Activated T-cell treated with anti-CD3 and anti-CD28 coated beads, Interleukin-2, amount 50 U/mL, for 24 hours (primary cell): ENCODE data around the gene ATP9A.

ENCODE experiments used
- DNase-seq: peaks from one replicate; pipeline ENCODE4 v3.0.0-alpha.2; 2020
- H3K27ac Mint-ChIP-seq: 2 replicates; pipeline ENCODE4 v1.8.0; 2020; ENCODE audit warnings: mild to moderate bottlenecking, mixed read lengths
- H3K27me3 Mint-ChIP-seq: 2 replicates; pipeline ENCODE4 v1.8.0; 2020; ENCODE audit warnings: mixed read lengths
- H3K36me3 Mint-ChIP-seq: 2 replicates; pipeline ENCODE4 v1.8.0; 2020; ENCODE audit warnings: low read depth, mixed read lengths
- H3K4me1 Mint-ChIP-seq: 2 replicates; pipeline ENCODE4 v1.8.0; 2020; ENCODE audit warnings: low read depth, mixed read lengths
- H3K4me3 Mint-ChIP-seq: 2 replicates; pipeline ENCODE4 v1.8.0; 2020; ENCODE audit warnings: mild to moderate bottlenecking, moderate library complexity, mixed read lengths
- H3K9me3 Mint-ChIP-seq: 2 replicates; pipeline ENCODE4 v1.8.0; 2020; ENCODE audit warnings: mixed read lengths

The ATP9A gene

DNA sequence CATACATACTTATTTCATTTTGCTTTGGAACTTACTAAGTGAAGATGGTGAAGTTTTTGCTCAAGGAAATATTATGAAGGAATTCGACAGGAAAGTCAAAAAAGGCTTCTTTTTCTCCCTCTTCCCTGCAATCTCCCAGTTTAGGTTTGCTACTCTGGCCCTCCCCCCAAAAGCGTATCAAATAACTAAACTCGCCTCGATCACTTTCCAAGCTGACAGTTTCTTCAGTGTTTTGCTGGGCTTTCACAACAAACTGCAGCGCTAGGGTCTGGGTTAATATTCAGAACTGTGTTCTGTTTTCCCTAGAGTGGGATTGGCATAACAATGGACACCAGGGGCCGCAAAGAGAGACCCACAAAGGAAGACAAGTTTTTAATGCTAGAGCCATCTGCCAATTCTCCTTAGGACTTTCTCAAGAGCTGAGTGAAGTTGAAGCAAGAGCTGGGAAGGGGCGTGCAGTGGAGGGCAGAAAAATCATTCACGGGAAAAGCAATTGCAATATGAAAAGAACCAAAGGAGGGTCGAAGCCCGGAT is 57.8 kb downstream of the ATP9A start:
- H3K9me3 Mint-ChIP-seq = no peaks in the 10 kb centered on the region
- no peak overlapping the region for H3K4me3 Mint-ChIP-seq
- DNase-seq = no peak
- peaks cover 7% of the 10 kb centered on the region for H3K4me1 Mint-ChIP-seq
- H3K27me3 Mint-ChIP-seq = peaks cover 34% of the 10 kb centered on the region
- no peak overlapping the region for H3K27ac Mint-ChIP-seq
- H3K36me3 Mint-ChIP-seq = no peaks in the 10 kb centered on the region

DNA sequence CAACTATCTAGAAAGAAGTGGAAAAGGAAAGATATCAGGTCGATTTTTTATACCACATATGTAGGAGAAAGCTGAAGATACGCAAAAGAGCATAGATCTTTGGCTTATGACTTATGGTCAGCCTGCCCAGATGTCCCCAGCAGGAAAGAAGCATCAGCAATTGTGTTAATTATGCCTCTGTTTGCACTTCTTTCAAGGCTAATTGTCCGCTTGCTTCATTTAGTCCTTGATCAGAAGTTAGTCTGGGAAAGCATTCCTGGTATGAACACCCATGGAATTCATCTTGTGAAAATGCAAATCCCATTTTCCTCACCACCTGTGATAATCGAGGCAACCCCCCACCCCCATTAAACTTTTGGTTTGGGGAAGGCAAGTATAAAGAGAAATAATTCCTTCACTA is 62.8 kb downstream of the ATP9A start:
- no peaks in the 10 kb centered on the region for H3K36me3 Mint-ChIP-seq
- peaks cover 15% of the 10 kb centered on the region for H3K27me3 Mint-ChIP-seq
- no peaks in the 10 kb centered on the region for H3K9me3 Mint-ChIP-seq
- no peak overlapping the region for H3K27ac Mint-ChIP-seq
- no peaks in the 10 kb centered on the region for H3K4me1 Mint-ChIP-seq
- no peak overlapping the region for H3K4me3 Mint-ChIP-seq
- DNase-seq = no peak

DNA sequence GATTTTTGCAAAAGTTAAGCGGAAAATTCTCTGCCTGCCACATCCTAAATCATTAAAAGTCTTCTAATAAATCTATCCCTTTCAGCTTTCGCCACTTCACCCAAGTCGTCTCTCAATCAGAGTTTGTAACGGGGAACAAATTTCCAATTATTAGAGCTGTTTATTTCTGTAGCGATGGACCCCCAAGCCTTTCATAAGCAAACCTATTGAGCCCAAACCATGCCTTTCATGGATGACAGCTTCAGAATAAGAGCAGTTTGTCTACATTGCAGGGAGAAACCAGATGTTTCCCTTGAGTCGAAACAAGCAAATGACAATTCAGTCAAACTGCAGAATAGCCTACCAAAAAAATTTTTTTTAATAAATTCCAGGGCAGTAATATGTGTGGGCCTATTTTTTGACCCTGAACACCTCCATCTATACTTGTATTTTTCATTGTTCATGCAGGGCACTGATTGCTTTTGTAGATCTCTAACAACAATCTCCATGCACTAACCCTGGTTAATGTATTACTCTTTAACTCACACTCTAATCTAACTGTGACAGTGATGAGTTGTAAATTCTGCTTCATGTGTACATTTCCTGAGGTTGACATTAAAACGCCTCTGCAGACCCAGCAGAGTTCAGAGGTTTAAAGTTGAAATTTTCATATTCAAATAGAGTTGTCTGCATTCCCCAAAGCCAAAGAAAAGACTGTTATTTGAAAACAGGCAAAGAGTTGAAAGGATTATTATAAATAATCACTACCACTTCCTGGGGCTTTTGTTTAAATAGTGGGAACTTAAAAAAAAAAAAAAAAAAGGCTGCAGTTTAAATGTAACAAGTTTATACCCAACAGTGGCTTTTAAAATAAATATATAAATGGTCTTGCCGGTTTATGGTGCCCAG is 64.5 kb downstream of the ATP9A start:
- no peak for DNase-seq
- no peaks in the 10 kb centered on the region for H3K36me3 Mint-ChIP-seq
- no peaks in the 10 kb centered on the region for H3K4me1 Mint-ChIP-seq
- no peaks in the 10 kb centered on the region for H3K9me3 Mint-ChIP-seq
- H3K27me3 Mint-ChIP-seq = peaks cover 21% of the 10 kb centered on the region
- H3K4me3 Mint-ChIP-seq = no peak overlapping the region
- no peak overlapping the region for H3K27ac Mint-ChIP-seq

DNA sequence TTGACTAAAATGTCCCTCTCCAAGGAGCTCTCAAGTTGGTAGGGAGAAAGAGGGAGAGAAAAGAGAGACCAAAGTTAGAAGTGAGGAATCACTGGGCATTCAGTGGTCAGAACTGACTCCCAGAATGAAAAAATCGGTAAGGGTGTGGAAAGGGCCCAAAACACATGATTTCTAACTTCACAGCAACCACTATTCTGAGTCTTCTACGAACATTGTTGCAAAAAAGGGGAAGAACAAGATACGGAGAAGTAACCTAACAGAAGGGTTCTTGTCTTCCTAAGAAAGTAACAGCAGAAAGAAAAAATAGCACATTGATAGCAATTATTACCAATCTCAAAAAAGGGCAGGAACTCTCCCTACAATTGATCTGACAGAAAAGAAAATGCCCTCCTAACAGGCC is 65.6 kb downstream of the ATP9A start:
- Mint-ChIP-seq H3K9me3 (no peaks in the 10 kb centered on the region), H3K27me3 (peaks cover 23% of the 10 kb centered on the region), H3K27ac (no peak overlapping the region), H3K36me3 (no peaks in the 10 kb centered on the region), H3K4me1 (no peaks in the 10 kb centered on the region), H3K4me3 (no peak overlapping the region)
- DNase-seq = no peak

DNA sequence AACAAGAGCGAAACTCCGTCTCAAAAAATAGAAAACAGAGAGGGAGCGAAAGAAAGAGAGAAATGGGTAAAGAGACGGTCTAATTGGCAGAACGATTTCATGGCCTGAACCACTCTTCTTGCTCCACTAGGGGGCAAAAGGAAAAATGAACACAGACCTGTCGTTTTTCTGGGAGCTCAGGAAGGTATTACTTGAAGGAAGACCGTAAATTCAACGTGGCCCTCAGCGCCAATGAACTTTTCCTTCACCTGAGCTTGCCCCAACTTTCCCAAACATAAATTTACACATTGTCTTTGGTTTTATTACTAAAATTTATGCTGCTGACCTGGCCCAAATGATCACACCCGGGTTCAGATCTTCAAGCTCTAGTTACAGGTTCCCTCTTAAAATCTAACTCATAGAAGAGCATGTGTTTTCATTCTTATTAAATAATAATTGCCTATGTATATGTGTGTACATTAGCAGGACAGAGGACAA is 67.3 kb downstream of the ATP9A start:
- no peak overlapping the region for H3K27ac Mint-ChIP-seq
- H3K4me1 Mint-ChIP-seq = peaks cover 7% of the 10 kb centered on the region
- no peak overlapping the region for H3K4me3 Mint-ChIP-seq
- H3K9me3 Mint-ChIP-seq = no peaks in the 10 kb centered on the region
- H3K27me3 Mint-ChIP-seq = peaks cover 23% of the 10 kb centered on the region
- no peaks in the 10 kb centered on the region for H3K36me3 Mint-ChIP-seq
- DNase-seq = no peak

DNA sequence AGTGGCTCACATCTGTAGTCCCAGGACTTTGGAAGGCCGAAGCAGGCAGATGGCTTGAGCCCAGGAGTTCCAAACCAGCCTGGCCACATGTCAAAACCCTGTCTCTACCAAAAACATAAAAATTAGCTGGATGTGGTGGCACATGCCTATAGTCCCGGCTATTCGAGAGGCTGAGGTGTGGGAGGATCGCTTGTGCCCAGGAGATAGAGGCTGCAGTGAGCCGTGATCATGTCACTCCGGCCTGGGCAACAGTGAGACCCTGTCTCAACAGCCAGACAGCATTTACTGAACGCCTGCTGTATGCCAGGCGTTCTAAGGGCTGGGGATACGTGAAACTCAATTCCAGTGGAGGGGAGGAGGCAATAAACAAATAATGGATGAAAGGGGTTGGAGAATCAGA is 69.9 kb downstream of the ATP9A start:
- Mint-ChIP-seq H3K4me3 (no peak overlapping the region), H3K4me1 (peaks cover 13% of the 10 kb centered on the region), H3K27ac (no peak overlapping the region), H3K27me3 (peaks cover 30% of the 10 kb centered on the region), H3K36me3 (no peaks in the 10 kb centered on the region), H3K9me3 (no peaks in the 10 kb centered on the region)
- no peak for DNase-seq

DNA sequence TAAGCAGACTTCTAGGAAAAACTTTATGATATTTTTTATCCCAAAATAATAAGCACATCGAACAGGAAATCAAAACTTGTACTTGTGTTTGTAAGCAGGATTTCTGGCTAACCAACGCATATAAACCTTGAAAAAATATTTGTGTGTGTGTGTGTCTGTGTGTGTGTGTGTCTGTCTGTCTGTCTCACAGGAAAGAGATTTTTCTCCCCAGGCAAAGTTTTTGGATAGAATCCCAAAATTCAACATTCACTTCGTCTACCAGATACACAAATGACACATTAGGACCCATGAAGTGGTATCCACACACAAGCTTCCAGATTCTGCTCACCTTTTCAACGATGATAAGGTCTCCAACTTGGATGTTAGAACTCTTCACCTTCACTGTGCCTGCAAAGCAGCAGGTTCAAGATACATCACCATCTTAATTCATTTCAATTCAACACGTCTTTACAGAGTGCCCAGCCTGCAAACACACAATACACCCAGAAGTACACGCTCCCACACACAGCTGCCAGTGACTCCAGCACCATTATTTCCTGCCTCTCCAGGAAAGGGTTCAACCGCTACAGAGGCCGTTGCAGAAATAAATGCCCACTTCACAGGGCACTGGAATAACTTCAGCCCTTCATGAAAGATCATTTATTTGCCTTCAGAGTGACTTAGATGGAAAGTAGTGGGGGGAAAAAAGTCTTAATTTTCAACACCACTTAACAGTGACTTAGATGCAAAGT is 70.9 kb downstream of the ATP9A start:
- Mint-ChIP-seq H3K27ac (no peak overlapping the region), H3K27me3 (peaks cover 36% of the 10 kb centered on the region)

DNA sequence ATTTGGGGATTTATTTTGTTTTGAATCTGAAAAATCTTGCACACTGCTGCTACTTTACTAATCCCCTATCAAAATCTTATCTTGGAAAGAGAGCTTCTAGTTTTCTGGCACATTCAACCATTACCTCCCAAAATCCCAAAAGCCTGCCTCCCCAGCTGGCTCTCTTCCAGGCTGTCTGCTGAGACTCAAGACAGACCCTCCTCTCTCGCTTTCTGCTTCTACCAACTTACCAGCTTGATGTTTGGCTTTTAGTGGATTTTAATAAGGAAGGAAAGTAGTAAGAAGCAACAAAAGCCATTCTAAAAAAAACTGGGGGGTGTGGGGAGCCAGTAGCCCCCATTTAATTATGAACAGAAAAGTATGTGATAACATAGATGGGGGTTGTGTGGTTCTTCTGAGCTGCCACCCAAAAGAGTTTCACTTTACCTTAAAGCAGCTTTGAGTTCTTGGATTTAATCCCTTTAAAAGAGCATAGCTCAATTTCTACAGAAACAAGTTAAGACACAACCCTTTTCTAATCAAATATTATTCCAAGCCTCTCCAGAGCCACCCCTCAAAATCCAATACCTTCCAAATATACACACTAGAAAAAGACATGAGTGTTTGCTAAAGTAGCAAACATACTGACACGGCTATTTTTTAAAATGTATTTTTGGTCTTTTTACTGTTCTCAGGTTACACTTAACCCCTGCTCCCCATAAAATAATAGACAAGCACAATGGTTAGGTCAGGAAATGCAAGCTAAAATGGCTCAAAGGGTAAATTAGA is 71.7 kb downstream of the ATP9A start:
- H3K27ac Mint-ChIP-seq = no peak overlapping the region
- no peaks in the 10 kb centered on the region for H3K36me3 Mint-ChIP-seq

More for the DNA sequence above, 70.9 kb downstream of the ATP9A start:
- Mint-ChIP-seq H3K4me3 (no peak overlapping the region), H3K36me3 (no peaks in the 10 kb centered on the region), H3K4me1 (peaks cover 13% of the 10 kb centered on the region), H3K9me3 (no peaks in the 10 kb centered on the region)
- no peak for DNase-seq

DNA sequence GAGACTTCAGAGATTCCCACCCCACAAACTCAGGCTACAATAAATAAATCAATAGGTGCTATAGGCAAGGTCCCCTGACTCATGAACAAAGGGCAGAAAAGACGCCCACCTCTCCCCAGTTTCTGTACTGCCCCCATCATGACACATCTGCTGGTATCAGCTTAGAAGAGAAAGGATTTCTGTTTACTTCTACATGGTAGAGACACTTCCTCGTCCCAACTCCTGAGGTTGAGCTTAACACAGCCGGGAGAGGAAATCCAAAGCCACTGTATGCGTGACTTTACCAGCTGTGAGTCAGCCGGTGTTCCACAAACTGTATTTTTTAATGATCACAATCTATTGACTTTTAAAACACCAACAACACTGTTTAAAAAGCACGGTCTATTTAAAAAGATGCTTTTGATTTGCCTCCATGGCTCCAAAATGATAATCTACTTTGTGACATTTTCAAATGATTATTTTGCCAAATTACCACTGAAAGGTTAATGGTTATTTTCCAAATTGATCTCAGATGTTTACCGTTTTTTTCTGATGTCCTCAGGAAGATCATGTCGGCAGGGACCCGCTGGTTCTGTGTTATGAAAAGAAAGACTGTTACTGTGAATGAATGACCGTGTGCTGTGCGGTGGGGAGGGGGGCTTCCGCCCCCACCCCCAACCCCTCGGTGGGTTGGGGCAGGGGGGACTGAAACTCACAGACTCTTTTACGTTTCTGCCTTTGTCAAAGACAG is 72.5 kb downstream of the ATP9A start:
- DNase-seq = no peak
- no peaks in the 10 kb centered on the region for H3K9me3 Mint-ChIP-seq
- no peak overlapping the region for H3K4me3 Mint-ChIP-seq
- peaks cover 13% of the 10 kb centered on the region for H3K4me1 Mint-ChIP-seq
- H3K27ac Mint-ChIP-seq = no peak overlapping the region
- peaks cover 40% of the 10 kb centered on the region for H3K27me3 Mint-ChIP-seq
- no peaks in the 10 kb centered on the region for H3K36me3 Mint-ChIP-seq

More for the DNA sequence above, 71.7 kb downstream of the ATP9A start:
- no peak for DNase-seq
- Mint-ChIP-seq H3K4me3 (no peak overlapping the region), H3K4me1 (peaks cover 13% of the 10 kb centered on the region), H3K9me3 (no peaks in the 10 kb centered on the region), H3K27me3 (peaks cover 42% of the 10 kb centered on the region)

DNA sequence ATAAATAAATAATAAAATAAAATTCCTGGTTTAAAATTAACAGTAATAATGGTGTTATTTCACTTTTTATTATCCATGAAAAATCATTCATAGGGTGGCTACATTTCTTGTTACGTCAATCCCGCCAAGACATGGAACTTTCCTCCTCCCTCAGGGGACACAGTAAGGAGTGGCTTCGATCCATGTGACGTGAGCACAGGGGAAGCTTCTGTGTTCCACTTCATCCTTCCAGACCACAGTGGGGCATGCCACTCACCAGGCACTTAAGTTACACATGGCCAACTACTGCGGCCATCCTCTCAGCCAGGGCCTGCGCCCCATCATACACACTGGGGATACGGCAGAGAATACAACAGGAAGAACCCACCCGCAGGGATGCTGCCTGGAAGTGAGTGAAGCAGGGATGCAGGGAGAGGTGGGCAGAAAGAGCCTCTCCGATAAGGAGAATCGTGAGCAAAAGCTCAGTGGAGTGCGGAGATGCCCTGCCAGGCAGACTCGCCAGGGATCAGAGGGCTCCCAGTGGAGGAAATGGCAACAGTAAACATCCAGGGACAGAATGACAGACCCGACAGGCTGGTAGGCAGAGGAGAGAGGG is 75.3 kb downstream of the ATP9A start:
- Mint-ChIP-seq H3K4me3 (no peak overlapping the region), H3K27ac (no peak overlapping the region), H3K9me3 (no peaks in the 10 kb centered on the region)

DNA sequence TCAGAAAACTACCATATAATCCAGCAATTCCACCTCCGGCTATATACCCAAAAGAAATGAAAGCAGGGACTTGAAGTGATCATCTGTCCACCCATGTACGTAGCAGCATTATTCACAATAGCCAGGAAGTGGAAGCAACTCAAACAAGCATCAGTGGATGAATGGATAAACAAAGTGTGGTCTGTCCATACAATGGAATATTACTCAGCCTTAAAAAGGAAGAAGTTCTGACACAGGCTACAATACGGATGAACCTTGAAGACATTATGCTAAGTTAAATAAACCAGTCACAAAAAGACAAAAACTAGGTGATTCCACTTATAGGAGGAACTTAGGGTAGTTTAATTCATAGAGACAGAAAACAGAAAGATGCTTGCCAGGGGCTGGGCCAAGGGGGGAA is 76.5 kb downstream of the ATP9A start:
- no peak for DNase-seq
- Mint-ChIP-seq H3K9me3 (no peaks in the 10 kb centered on the region), H3K4me3 (no peak overlapping the region), H3K27ac (no peak overlapping the region), H3K4me1 (peaks cover 12% of the 10 kb centered on the region), H3K27me3 (peaks cover 29% of the 10 kb centered on the region), H3K36me3 (no peaks in the 10 kb centered on the region)

More for the DNA sequence above, 75.3 kb downstream of the ATP9A start:
- peaks cover 30% of the 10 kb centered on the region for H3K27me3 Mint-ChIP-seq
- peaks cover 13% of the 10 kb centered on the region for H3K4me1 Mint-ChIP-seq
- no peak for DNase-seq
- H3K36me3 Mint-ChIP-seq = no peaks in the 10 kb centered on the region

DNA sequence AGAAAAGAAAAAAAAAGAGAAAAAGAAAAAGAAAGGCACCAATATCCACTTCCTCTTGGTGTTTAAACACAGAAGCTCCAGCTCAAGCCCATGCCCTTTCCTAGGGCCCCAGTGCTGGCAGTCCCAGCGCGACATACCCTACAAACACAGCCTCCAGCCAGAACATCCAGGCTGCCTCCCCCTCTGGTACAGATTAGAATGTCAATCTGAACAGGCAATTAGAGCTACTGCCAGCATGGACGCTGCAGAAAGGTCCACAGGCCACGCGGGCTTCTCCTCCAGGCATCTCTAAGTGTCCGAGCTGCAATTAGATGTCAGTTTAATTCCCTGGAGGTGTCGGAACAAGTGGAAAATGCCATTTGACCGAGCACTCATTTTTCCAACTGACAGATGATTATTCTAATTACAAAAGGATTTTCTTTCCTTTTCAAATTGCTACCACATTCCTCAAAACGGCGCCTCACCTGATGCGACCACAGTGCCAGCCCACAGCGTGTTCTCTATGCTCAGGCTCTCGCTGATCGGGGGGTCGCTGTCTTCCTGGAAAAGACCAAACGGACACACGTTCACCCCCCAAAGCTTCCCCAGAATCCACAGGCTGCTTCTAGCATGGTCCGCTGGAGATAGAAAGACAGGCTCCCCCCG is 79.5 kb downstream of the ATP9A start:
- Mint-ChIP-seq H3K36me3 (no peaks in the 10 kb centered on the region), H3K9me3 (no peaks in the 10 kb centered on the region), H3K4me3 (no peak overlapping the region), H3K27me3 (peaks cover 12% of the 10 kb centered on the region), H3K4me1 (no peaks in the 10 kb centered on the region), H3K27ac (no peak overlapping the region)
- no peak for DNase-seq

DNA sequence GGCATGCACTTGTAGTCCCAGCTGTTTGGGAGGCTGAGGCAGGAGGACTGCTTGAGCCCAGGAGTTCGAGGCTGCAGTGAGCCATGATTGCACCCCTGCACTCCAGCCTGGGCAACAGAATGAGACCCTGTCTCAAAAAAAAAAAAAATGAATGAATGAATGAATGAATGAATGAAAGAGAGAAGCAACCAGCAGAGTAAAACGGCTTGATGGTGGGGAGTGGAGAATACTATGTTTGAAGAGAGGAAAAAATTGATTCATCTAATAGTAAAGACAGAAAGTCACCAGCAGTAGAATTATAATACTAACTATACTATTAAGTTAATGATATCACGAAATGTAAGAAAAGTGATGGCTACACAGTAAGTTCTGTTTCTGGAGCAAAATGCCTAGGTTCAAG is 80.6 kb downstream of the ATP9A start:
- H3K27me3 Mint-ChIP-seq = peaks cover 7% of the 10 kb centered on the region
- H3K9me3 Mint-ChIP-seq = no peaks in the 10 kb centered on the region
- no peaks in the 10 kb centered on the region for H3K36me3 Mint-ChIP-seq
- H3K27ac Mint-ChIP-seq = no peak overlapping the region
- no peak for DNase-seq
- H3K4me1 Mint-ChIP-seq = no peaks in the 10 kb centered on the region
- H3K4me3 Mint-ChIP-seq = no peak overlapping the region
